Neural cell (in vitro differentiated cells): Measurements from ENCODE around the gene BABAM2. TPM values are rescaled to one million over a fixed set of nuclear protein-coding genes. Genes with fewer than 3 reads are reported as not detected.

Source experiments
- H2AFZ ChIP-seq: fragments of 200-600, 300-800 bp; sonication (generic), shearing (Covaris generic); 2 replicates; pipeline ENCODE4 v1.6.0; 2014; ENCODE audit warnings: low read depth, mild to moderate bottlenecking, antibody characterized with exemption, low read length, moderate library complexity
- H3F3A ChIP-seq: fragments of 200-600 bp; shearing (Covaris generic); 2 replicates; pipeline ENCODE4 v1.6.1; 2016; ENCODE audit warnings: mild to moderate bottlenecking, moderate library complexity, mixed read lengths, antibody characterized with exemption, low read length; ENCODE audit not compliant: insufficient read depth, poor library complexity, severe bottlenecking
- H3K27ac ChIP-seq: fragments of 200-600, 300-800 bp; sonication (generic), shearing (Covaris generic); 2 replicates; pipeline ENCODE4 v1.5.1; 2014; ENCODE audit warnings: mild to moderate bottlenecking, low read length, moderate library complexity
- H3K27me3 ChIP-seq: fragments of 300-800, 200-600 bp; sonication (generic), shearing (Covaris generic); 2 replicates; pipeline ENCODE4 v1.6.0; 2014; ENCODE audit warnings: mild to moderate bottlenecking, low read depth, low read length, moderate library complexity; ENCODE audit not compliant: insufficient read depth
- H3K36me3 ChIP-seq: fragments of 300-800, 200-600 bp; sonication (generic), shearing (Covaris generic); 2 replicates; pipeline ENCODE4 v1.5.1; 2014; ENCODE audit warnings: mild to moderate bottlenecking, antibody characterized with exemption, low read length, moderate library complexity; ENCODE audit not compliant: insufficient read depth
- H3K4me2 ChIP-seq: fragments of 300-800, 200-600 bp; sonication (generic), shearing (Covaris generic); 2 replicates; pipeline ENCODE4 v1.6.0; 2014; ENCODE audit warnings: mild to moderate bottlenecking, low read length
- H3K4me3 ChIP-seq: fragments of 300-800, 200-600 bp; sonication (generic), shearing (Covaris generic); 2 replicates; pipeline ENCODE4 v1.5.1; 2014; ENCODE audit warnings: mild to moderate bottlenecking, low read length, moderate library complexity
- H3K79me2 ChIP-seq: fragments of 200-600 bp; shearing (Covaris generic); replicated peaks from 2 replicates; pipeline ENCODE4 v1.6.0; 2014; ENCODE audit warnings: mild to moderate bottlenecking, low read length, moderate library complexity; ENCODE audit not compliant: insufficient read depth
- H3K9ac ChIP-seq: fragments of 300-800, 200-600 bp; sonication (generic), shearing (Covaris generic); 2 replicates; pipeline ENCODE4 v1.6.1; 2016; ENCODE audit warnings: mild to moderate bottlenecking, low read length, mixed read lengths
- H3K9me2 ChIP-seq: fragments of 200-600 bp; shearing (Covaris generic); 2 replicates; pipeline ENCODE4 v1.6.1; 2016; ENCODE audit warnings: mild to moderate bottlenecking, low read length, mixed read lengths; ENCODE audit not compliant: insufficient read depth
- H3K9me3 ChIP-seq: fragments of 200-600, 300-800 bp; sonication (generic), shearing (Covaris generic); 2 replicates; pipeline ENCODE4 v1.6.1; 2016; ENCODE audit warnings: mild to moderate bottlenecking, mixed run types, low read length, moderate library complexity, mixed read lengths
- H4K20me1 ChIP-seq: fragments of 200-600 bp; shearing (Covaris generic); 2 replicates; pipeline ENCODE4 v1.6.1; 2016; ENCODE audit warnings: mild to moderate bottlenecking, mixed run types; ENCODE audit not compliant: insufficient read depth
- CTCF ChIP-seq: fragments of 450-650 bp; IDR thresholded peaks from 2 replicates; pipeline ENCODE4 v1.5.1; 2014; ENCODE audit warnings: antibody characterized with exemption, mild to moderate bottlenecking, moderate library complexity; ENCODE audit not compliant: poor library complexity, severe bottlenecking
- EP300 ChIP-seq: fragments of 450-650 bp; conservative IDR thresholded peaks from 2 replicates; pipeline ENCODE4 v1.6.1; 2014; ENCODE audit warnings: antibody characterized with exemption, mild to moderate bottlenecking, moderate library complexity; ENCODE audit not compliant: poor library complexity, severe bottlenecking
- EZH2 ChIP-seq: fragments of 200-600, 300-800 bp; shearing (Covaris generic), sonication (generic); IDR thresholded peaks from 2 replicates; pipeline ENCODE4 v1.6.1; 2014; ENCODE audit warnings: antibody characterized with exemption, low read length, borderline replicate concordance, mild to moderate bottlenecking; ENCODE audit not compliant: insufficient read depth, poor library complexity, severe bottlenecking
- MXI1 ChIP-seq: fragments of 450-650 bp; conservative IDR thresholded peaks from 2 replicates; pipeline ENCODE4 v1.6.1; 2014; ENCODE audit warnings: antibody characterized with exemption, mild to moderate bottlenecking; ENCODE audit not compliant: poor library complexity, severe bottlenecking
- POLR2AphosphoS5 ChIP-seq: IDR thresholded peaks from 2 replicates; pipeline ENCODE4 v1.6.1; 2012
- RAD21 ChIP-seq: fragments of 450-650 bp; conservative IDR thresholded peaks from 2 replicates; pipeline ENCODE4 v1.6.1; 2014; ENCODE audit warnings: antibody characterized with exemption, mild to moderate bottlenecking, moderate library complexity
- REST ChIP-seq: IDR thresholded peaks from 2 replicates; pipeline ENCODE4 v1.6.1; 2012; ENCODE audit warnings: borderline replicate concordance
- SMC3 ChIP-seq: fragments of 450-650 bp; conservative IDR thresholded peaks from 2 replicates; pipeline ENCODE4 v1.6.1; 2014; ENCODE audit warnings: antibody characterized with exemption, mild to moderate bottlenecking, moderate library complexity; ENCODE audit not compliant: poor library complexity
- TAF1 ChIP-seq: IDR thresholded peaks from 2 replicates; pipeline ENCODE4 v1.6.1; 2012; ENCODE audit warnings: low read depth
- polyA plus RNA-seq: library from polyadenylated mRNA; depleted of rRNA; stranded (reverse); fragments of >200 nt; gene quantifications from 2 replicates; pipeline ENCODE4 v1.2.3, GENCODE V29; 2014

The BABAM2 gene
- polyA plus RNA-seq, 1 donor from 2014 or later: 15.3 TPM

GRCh38 chr2:28343971-28344715, 453.6 kb downstream of the BABAM2 start:
- Histone ChIP-seq H3K36me3 (no peaks in the 10 kb centered on the region), H3K4me3 (no peak overlapping the region), H3K27me3 (no peaks in the 10 kb centered on the region), H4K20me1 (no peaks in the 10 kb centered on the region), H3K9me2 (no peaks in the 10 kb centered on the region), H3K9ac (no peak overlapping the region), H3K79me2 (no peaks in the 10 kb centered on the region), H3K27ac (no peak overlapping the region), H3F3A (no peaks in the 10 kb centered on the region), H2AFZ (no peak overlapping the region), H3K4me2 (no peak overlapping the region), H3K9me3 (no peaks in the 10 kb centered on the region)
- TF ChIP-seq EP300: no peak

DNA sequence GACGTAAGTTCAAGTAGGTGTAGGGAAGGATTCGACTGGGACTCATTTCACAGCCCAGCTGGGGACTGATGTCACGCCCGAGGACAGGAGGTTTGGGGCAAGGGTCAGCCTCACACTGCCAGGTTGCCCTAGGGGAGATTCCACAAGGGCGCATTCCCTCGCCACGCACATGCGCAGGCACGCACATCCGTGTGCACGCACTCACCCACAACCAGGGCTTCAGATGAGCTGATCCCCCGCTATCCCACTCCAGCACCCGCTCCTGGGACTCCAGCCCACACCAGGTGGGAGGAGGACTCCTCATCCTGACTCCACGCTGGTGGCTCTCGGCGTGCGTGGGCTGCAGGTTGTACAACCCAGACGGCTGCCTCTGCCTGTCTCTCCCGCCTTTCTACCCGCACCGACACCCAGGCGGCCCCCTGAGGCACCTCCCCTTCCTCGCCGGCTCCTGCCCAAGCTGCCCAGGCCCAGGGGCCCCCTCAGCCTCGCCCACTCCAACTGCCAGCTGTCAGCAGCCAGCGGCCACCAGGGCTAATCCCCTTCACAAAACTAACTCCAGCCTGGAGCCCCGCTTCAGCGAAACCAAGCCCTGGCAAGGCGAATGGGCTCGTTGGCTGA, 454.3 kb downstream of the BABAM2 start:
- TF ChIP-seq CTCF (no peak), EP300 (no peak), EZH2 (no peak), RAD21 (no peak), POLR2AphosphoS5 (no peak), REST (no peak)
- Histone ChIP-seq H3K9me2 (no peaks in the 10 kb centered on the region), H3K27ac (no peak overlapping the region), H3K9me3 (no peaks in the 10 kb centered on the region), H3K27me3 (no peaks in the 10 kb centered on the region), H3F3A (no peaks in the 10 kb centered on the region), H4K20me1 (no peaks in the 10 kb centered on the region), H3K4me3 (no peak overlapping the region), H3K4me2 (no peak overlapping the region), H3K79me2 (no peaks in the 10 kb centered on the region), H3K9ac (no peak overlapping the region), H2AFZ (no peak overlapping the region), H3K36me3 (no peaks in the 10 kb centered on the region)

DNA sequence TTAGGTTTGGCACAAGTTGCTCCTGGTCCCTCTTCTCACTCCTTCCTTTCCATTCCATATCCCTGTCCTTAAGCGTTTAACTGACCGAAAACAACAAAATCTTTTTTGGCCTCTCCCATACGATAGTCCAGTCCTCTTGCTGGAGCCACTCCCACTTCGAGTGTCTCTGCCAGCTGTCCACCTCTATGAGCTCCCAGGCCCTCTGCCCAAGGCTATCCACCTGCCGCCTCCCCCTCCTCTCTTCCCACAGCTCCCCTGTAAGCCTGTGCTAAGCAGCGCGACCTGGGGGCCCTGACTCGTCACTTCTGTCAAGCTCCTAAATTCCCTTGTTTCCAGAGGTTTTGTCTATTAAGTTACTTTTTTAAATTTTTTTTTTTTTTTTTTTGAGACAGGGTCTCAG, 455.1 kb downstream of the BABAM2 start:
- Histone ChIP-seq H2AFZ (no peak overlapping the region), H3K27me3 (no peaks in the 10 kb centered on the region), H3F3A (no peaks in the 10 kb centered on the region), H4K20me1 (no peaks in the 10 kb centered on the region), H3K9me2 (no peaks in the 10 kb centered on the region), H3K9me3 (no peaks in the 10 kb centered on the region), H3K4me3 (no peak overlapping the region), H3K9ac (no peak overlapping the region), H3K36me3 (no peaks in the 10 kb centered on the region), H3K79me2 (no peaks in the 10 kb centered on the region), H3K27ac (no peak overlapping the region), H3K4me2 (no peak overlapping the region)
- TF ChIP-seq POLR2AphosphoS5 (no peak), MXI1 (no peak), EP300 (no peak), RAD21 (no peak), SMC3 (no peak), EZH2 (no peak), REST (no peak), CTCF (no peak), TAF1 (no peak)
